K562 (cell line): ENCODE results near the gene SIRPG. TPM values are rescaled to one million over a fixed set of nuclear protein-coding genes. Genes with fewer than 3 reads are reported as not detected.

Source experiments
- ATAC-seq: fragments of 200-7000 bp; cut with Tn5 transposase; 3 replicates; pipeline ENCODE4 v1.9.1; 2020; ENCODE audit warnings: moderate library complexity
- BruUV-seq: library from RNA; stranded (reverse); fragments of 400-500 nt; replicated peaks from 2 replicates; lab custom pipeline; 2021; lab: Mats Ljungman, UMichigan
- CTCF ChIA-PET: fragments of 300-600 bp; formaldehyde crosslinking; extraction: SDS; loops from one replicate; lab custom pipeline; 2021; ENCODE audit warnings: low intra/inter-chr PET ratio; lab: Yijun Ruan, JAX
- POLR2A ChIA-PET: fragments of 300-600, 350-650 bp; sonication (Branson Sonifier 250); formaldehyde crosslinking; extraction: SDS; loops from one replicate; lab custom pipeline; 2021; ENCODE audit warnings: antibody characterized with exemption, inconsistent platforms; lab: Yijun Ruan, JAX
- DNase-seq, 4 experiments: peaks; one replicate each; pipeline versions ENCODE4 v3.0.0 to v3.0.0-alpha.2; 2011 to 2018; ENCODE audit warnings: low spot score in 3 of 4, mixed read lengths in 3 of 4; ENCODE audit errors: extremely low read depth in 1 of 4
- FAIRE-seq: peaks from 2 replicates; lab custom pipeline; 2011; peaks lifted over from hg19 to GRCh38; lab: Jason Lieb, UNC
- H2AFZ ChIP-seq: 2 replicates; pipeline ENCODE4 v1.6.0; 2011; ENCODE audit warnings: low read depth, low read length, control low read depth, inconsistent platforms
- H3K27ac ChIP-seq: fragments of 200-600 bp; 3 replicates; pipeline ENCODE4 v1.8.0; 2011; ENCODE audit warnings: low read depth, mild to moderate bottlenecking, control low read depth, inconsistent platforms, low read length, moderate library complexity, mixed read lengths; ENCODE audit errors: extremely low read depth
- H3K27me3 ChIP-seq, 2 experiments: fragments of 300-600 bp in 1 of 2; 2 replicates in 1 of 2; 3 replicates in 1 of 2; pipeline versions ENCODE4 v1.6.0 to v1.8.0; 2011; ENCODE audit warnings: inconsistent platforms in 2 of 2, low read length in 2 of 2, mild to moderate bottlenecking in 1 of 2, mixed read lengths in 1 of 2, moderate library complexity in 1 of 2; ENCODE audit not compliant: control insufficient read depth in 2 of 2, insufficient read depth in 2 of 2
- H3K36me3 ChIP-seq: fragments of 300-600 bp; 3 replicates; pipeline ENCODE4 v1.8.0; 2011; ENCODE audit warnings: mild to moderate bottlenecking, low read length, inconsistent platforms; ENCODE audit not compliant: control insufficient read depth, insufficient read depth
- H3K4me1 ChIP-seq, 2 experiments: fragments of 200-600 bp in 1 of 2; replicated peaks in 1 of 2; 2 replicates in 1 of 2; 3 replicates in 1 of 2; pipeline versions ENCODE4 v1.5.1 to v1.8.0; 2011; ENCODE audit warnings: inconsistent platforms in 2 of 2, low read length in 2 of 2, mild to moderate bottlenecking in 1 of 2, mixed read lengths in 1 of 2, moderate library complexity in 1 of 2; ENCODE audit not compliant: control insufficient read depth in 2 of 2, insufficient read depth in 2 of 2
- H3K4me2 ChIP-seq: 2 replicates; pipeline ENCODE4 v1.6.1; 2011; ENCODE audit warnings: low read length, control low read depth, inconsistent platforms, mixed read lengths; ENCODE audit not compliant: insufficient read depth
- H3K4me3 ChIP-seq: fragments of 200-600 bp; sonication (generic), shearing (Covaris generic); 2 replicates; pipeline ENCODE4 v1.5.1; 2016; ENCODE audit warnings: control low read depth, inconsistent platforms
- H3K79me2 ChIP-seq: fragments of 200-600 bp; 3 replicates; pipeline ENCODE4 v1.8.0; 2011; ENCODE audit warnings: low read length, inconsistent platforms; ENCODE audit not compliant: control insufficient read depth, insufficient read depth
- H3K9ac ChIP-seq, 2 experiments: 2 replicates each; pipeline versions ENCODE4 v1.6.0 to v1.6.1; 2011; ENCODE audit warnings: low read depth in 2 of 2, low read length in 2 of 2, control low read depth in 1 of 2, inconsistent platforms in 1 of 2, mild to moderate bottlenecking in 1 of 2, mixed read lengths in 1 of 2; ENCODE audit not compliant: insufficient read depth in 1 of 2
- H3K9me1 ChIP-seq: one replicate; pipeline ENCODE4 v1.6.0; 2011; ENCODE audit warnings: inconsistent platforms, mild to moderate bottlenecking, low read length, moderate library complexity; ENCODE audit not compliant: control insufficient read depth, insufficient read depth
- H3K9me3 ChIP-seq: replicated peaks from 2 replicates; pipeline ENCODE4 v1.5.1; 2011; ENCODE audit warnings: low read depth, low read length, inconsistent platforms; ENCODE audit not compliant: control insufficient read depth, insufficient read depth
- H4K20me1 ChIP-seq: replicated peaks from 2 replicates; pipeline ENCODE4 v1.6.1; 2011; ENCODE audit warnings: low read length, inconsistent platforms, mixed read lengths; ENCODE audit not compliant: control insufficient read depth, insufficient read depth
- CBX5 ChIP-seq: IDR thresholded peaks from 2 replicates; pipeline ENCODE4 v1.6.1; 2014; ENCODE audit warnings: low read depth, borderline replicate concordance
- HDGF ChIP-seq: fragments of 450-650 bp; IDR thresholded peaks from 2 replicates; pipeline ENCODE4 v1.6.1; 2016
- MEF2A ChIP-seq: IDR thresholded peaks from 2 replicates; pipeline ENCODE4 v1.6.1; 2011; ENCODE audit warnings: low read depth, mild to moderate bottlenecking, low read length, moderate library complexity; ENCODE audit not compliant: control insufficient read depth
- STAG1 ChIP-seq: sonication (generic); formaldehyde crosslinking; IDR thresholded peaks from 2 replicates; pipeline ENCODE4 v1.5.0; 2020; ENCODE audit warnings: missing genetic modification reagents, borderline replicate concordance
- TRIM28 ChIP-seq: fragments of 450-650 bp; IDR thresholded peaks from 2 replicates; pipeline ENCODE4 v1.6.1; 2017
- WGBS: fragments of 100-300 bp; shearing (Covaris generic); methylation state at CpG from one replicate; pipeline ENCODE4 v1.1.6; 2016; ENCODE audit warnings: low coverage, mixed read lengths; ENCODE audit not compliant: insufficient coverage; ENCODE audit errors: missing lambda C conversion rate; 5-methylcytosine and 5-hydroxymethylcytosine counted together
- in situ Hi-C: fragments of 300-500 bp; cut with MboI; formaldehyde crosslinking; loops from 4 replicates; pipeline ENCODE4 v1.15.0; 2018; ENCODE audit warnings: inconsistent platforms, mixed read lengths
- intact Hi-C: fragments of 100-400 bp; cut with micrococcal nuclease; formaldehyde crosslinking; loops from 2 replicates; pipeline ENCODE4 v1.14.2; 2022
- polyA plus RNA-seq, 8 experiments: library from polyadenylated mRNA; depleted of rRNA in 4 of 8; stranded (reverse) in 5 of 8; unstranded in 3 of 8; fragments of >200 nt; fragmentation: Nextera tagmentation in 2 of 8; fragmentation: Illumina TruSeq in 1 of 8; extraction: Ambion mirVana in 2 of 8; extraction: Trizol in 1 of 8; gene quantifications; 2 replicates each; pipeline versions ENCODE4 v1.2.1 to v1.2.3, GENCODE V29; 2011 to 2014; ENCODE audit warnings: inconsistent platforms in 1 of 8, missing spikeins in 1 of 8
- total RNA-seq, 7 experiments: library from RNA; depleted of rRNA in 6 of 7; stranded (reverse); fragments of >200 nt in 6 of 7; fragmentation: Illumina TruSeq in 2 of 7; extraction: Trizol in 2 of 7; gene quantifications; 2 replicates each; pipeline versions ENCODE4 v1.2.1 to v1.2.3, GENCODE V29; 2011 to 2021; ENCODE audit warnings: low replicate concordance in 1 of 7
- TF ChIP-seq, protein P1 (sequence below): fragments of 450-650 bp; IDR thresholded peaks from 2 replicates; pipeline ENCODE4 v1.6.1; 2018; ENCODE audit not compliant: partially characterized antibody
- TF ChIP-seq, protein P2 (sequence below): sonication (generic); formaldehyde crosslinking; IDR thresholded peaks from 2 replicates; pipeline ENCODE4 v1.8.0; 2023; ENCODE audit warnings: missing genetic modification reagents, mild to moderate bottlenecking, borderline replicate concordance
- TF ChIP-seq, protein P3 (sequence below): fragments of 250-450 bp; sonication (Bioruptor Pico); IDR thresholded peaks from 2 replicates; pipeline ENCODE4 v1.4.0; 2020; ENCODE audit warnings: mild to moderate bottlenecking, moderate library complexity

The SIRPG gene
- total and polyA plus RNA-seq, 9 of the 15 experiments (the other 6 are each of a cell fraction or from before 2014, with no cell fraction given) = not detected

DNA sequence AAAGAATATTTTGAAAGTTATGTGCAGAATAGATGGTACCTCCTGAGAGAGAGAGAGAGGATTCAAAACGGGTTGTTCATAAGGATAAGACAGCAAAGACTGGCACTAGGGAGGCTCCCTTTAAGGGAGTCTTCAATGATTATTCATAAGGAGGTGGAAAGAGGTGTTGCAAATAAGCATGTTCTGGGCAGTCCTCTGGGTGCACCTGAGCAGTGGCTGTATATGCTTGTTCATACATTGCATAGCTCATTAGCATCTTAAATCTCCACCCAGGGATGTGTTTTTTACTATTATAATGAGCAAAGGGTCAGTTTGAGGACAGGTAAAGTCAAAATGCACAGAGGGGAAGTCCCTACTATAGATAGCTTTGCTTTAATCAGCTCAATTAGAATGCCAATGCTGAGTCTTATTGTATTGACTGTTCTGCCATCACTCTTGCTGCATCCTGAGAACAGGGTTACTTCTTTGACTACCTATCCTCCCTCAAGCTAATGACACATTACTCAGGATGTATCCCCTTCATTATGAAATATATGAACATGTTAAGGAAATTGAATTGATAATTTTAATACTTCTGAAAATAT is 10.0 kb upstream of the SIRPG start:
- Histone ChIP-seq H3K27me3 (peaks cover 4 to 11% of the 10 kb centered on the region in 2 experiments; a peak in 3 of 5 replicates), H3K79me2 (no peaks in the 10 kb centered on the region), H3K9me3 (no peaks in the 10 kb centered on the region), H3K4me1 (no peaks in the 10 kb centered on the region), H3K4me3 (no peak overlapping the region), H3K36me3 (no peaks in the 10 kb centered on the region), H3K9ac (no peak overlapping the region), H3K27ac (no peak overlapping the region), H3K4me2 (no peak overlapping the region), H3K9me1 (no peaks in the 10 kb centered on the region), H2AFZ (no peak overlapping the region), H4K20me1 (no peaks in the 10 kb centered on the region)
- 0% methylated on average over 1 of the region's 1 CpG for WGBS
- TF ChIP-seq, protein P1, sequence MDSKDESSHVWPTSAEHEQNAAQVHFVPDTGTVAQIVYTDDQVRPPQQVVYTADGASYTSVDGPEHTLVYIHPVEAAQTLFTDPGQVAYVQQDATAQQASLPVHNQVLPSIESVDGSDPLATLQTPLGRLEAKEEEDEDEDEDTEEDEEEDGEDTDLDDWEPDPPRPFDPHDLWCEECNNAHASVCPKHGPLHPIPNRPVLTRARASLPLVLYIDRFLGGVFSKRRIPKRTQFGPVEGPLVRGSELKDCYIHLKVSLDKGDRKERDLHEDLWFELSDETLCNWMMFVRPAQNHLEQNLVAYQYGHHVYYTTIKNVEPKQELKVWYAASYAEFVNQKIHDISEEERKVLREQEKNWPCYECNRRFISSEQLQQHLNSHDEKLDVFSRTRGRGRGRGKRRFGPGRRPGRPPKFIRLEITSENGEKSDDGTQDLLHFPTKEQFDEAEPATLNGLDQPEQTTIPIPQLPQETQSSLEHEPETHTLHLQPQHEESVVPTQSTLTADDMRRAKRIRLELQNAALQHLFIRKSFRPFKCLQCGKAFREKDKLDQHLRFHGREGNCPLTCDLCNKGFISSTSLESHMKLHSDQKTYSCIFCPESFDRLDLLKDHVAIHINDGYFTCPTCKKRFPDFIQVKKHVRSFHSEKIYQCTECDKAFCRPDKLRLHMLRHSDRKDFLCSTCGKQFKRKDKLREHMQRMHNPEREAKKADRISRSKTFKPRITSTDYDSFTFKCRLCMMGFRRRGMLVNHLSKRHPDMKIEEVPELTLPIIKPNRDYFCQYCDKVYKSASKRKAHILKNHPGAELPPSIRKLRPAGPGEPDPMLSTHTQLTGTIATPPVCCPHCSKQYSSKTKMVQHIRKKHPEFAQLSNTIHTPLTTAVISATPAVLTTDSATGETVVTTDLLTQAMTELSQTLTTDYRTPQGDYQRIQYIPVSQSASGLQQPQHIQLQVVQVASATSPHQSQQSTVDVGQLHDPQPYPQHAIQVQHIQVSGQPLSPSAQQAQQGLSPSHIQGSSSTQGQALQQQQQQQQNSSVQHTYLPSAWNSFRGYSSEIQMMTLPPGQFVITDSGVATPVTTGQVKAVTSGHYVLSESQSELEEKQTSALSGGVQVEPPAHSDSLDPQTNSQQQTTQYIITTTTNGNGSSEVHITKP = no peak
- TF ChIP-seq TRIM28 (no peak), STAG1 (no peak), HDGF (no peak), CBX5 (no peak), MEF2A (no peak)
- TF ChIP-seq, protein P2, sequence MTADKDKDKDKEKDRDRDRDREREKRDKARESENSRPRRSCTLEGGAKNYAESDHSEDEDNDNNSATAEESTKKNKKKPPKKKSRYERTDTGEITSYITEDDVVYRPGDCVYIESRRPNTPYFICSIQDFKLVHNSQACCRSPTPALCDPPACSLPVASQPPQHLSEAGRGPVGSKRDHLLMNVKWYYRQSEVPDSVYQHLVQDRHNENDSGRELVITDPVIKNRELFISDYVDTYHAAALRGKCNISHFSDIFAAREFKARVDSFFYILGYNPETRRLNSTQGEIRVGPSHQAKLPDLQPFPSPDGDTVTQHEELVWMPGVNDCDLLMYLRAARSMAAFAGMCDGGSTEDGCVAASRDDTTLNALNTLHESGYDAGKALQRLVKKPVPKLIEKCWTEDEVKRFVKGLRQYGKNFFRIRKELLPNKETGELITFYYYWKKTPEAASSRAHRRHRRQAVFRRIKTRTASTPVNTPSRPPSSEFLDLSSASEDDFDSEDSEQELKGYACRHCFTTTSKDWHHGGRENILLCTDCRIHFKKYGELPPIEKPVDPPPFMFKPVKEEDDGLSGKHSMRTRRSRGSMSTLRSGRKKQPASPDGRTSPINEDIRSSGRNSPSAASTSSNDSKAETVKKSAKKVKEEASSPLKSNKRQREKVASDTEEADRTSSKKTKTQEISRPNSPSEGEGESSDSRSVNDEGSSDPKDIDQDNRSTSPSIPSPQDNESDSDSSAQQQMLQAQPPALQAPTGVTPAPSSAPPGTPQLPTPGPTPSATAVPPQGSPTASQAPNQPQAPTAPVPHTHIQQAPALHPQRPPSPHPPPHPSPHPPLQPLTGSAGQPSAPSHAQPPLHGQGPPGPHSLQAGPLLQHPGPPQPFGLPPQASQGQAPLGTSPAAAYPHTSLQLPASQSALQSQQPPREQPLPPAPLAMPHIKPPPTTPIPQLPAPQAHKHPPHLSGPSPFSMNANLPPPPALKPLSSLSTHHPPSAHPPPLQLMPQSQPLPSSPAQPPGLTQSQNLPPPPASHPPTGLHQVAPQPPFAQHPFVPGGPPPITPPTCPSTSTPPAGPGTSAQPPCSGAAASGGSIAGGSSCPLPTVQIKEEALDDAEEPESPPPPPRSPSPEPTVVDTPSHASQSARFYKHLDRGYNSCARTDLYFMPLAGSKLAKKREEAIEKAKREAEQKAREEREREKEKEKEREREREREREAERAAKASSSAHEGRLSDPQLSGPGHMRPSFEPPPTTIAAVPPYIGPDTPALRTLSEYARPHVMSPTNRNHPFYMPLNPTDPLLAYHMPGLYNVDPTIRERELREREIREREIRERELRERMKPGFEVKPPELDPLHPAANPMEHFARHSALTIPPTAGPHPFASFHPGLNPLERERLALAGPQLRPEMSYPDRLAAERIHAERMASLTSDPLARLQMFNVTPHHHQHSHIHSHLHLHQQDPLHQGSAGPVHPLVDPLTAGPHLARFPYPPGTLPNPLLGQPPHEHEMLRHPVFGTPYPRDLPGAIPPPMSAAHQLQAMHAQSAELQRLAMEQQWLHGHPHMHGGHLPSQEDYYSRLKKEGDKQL (CRISPR knock-in tag) = no peak
- TF ChIP-seq, protein P3, sequence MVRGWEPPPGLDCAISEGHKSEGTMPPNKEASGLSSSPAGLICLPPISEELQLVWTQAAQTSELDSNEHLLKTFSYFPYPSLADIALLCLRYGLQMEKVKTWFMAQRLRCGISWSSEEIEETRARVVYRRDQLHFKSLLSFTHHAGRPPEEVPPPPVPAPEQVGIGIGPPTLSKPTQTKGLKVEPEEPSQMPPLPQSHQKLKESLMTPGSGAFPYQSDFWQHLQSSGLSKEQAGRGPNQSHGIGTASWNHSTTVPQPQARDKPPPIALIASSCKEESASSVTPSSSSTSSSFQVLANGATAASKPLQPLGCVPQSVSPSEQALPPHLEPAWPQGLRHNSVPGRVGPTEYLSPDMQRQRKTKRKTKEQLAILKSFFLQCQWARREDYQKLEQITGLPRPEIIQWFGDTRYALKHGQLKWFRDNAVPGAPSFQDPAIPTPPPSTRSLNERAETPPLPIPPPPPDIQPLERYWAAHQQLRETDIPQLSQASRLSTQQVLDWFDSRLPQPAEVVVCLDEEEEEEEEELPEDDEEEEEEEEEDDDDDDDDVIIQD (CRISPR knock-in tag) = no peak
- no peak for DNase-seq
- in situ Hi-C loops = no loop called here
- POLR2A ChIA-PET = no interaction called here
- CTCF ChIA-PET = no interaction called here
- intact Hi-C loops = no loop called here
- no TSS peak for BruUV-seq
- ATAC-seq = no peak
- FAIRE-seq = no peak
